SJSA1 (cell line): ENCODE results near the gene MLN. TPM values are rescaled to one million over a fixed set of nuclear protein-coding genes. Genes with fewer than 3 reads are reported as not detected.

Source experiments
- DNase-seq, 2 experiments: peaks; one replicate each; pipeline ENCODE4 v3.0.0-alpha.2; 2015 to 2020; ENCODE audit warnings: low spot score in 2 of 2, low read depth in 1 of 2
- H3K27ac ChIP-seq: fragments of 250-450 bp; sonication (Bioruptor Pico); 2 replicates; pipeline ENCODE4 v1.5.1; 2020; ENCODE audit warnings: mild to moderate bottlenecking, moderate library complexity
- H3K27me3 ChIP-seq: fragments of 250-450 bp; sonication (Bioruptor Pico); replicated peaks from 2 replicates; pipeline ENCODE4 v1.5.1; 2020; ENCODE audit warnings: mild to moderate bottlenecking, moderate library complexity
- H3K36me3 ChIP-seq: fragments of 250-450 bp; sonication (Bioruptor Pico); 2 replicates; pipeline ENCODE4 v1.5.1; 2020; ENCODE audit warnings: mild to moderate bottlenecking
- H3K4me1 ChIP-seq: fragments of 250-450 bp; sonication (Bioruptor Pico); replicated peaks from 2 replicates; pipeline ENCODE4 v1.6.1; 2021; ENCODE audit warnings: mild to moderate bottlenecking
- H3K4me3 ChIP-seq: fragments of 250-450 bp; sonication (Bioruptor Pico); 2 replicates; pipeline ENCODE4 v1.5.1; 2020; ENCODE audit warnings: mild to moderate bottlenecking
- H3K9me3 ChIP-seq: fragments of 250-450 bp; sonication (Bioruptor Pico); replicated peaks from 2 replicates; pipeline ENCODE4 v1.5.1; 2020; ENCODE audit warnings: mild to moderate bottlenecking
- total RNA-seq: library from RNA; depleted of rRNA; stranded (reverse); fragments of >200 nt; shearing (Covaris generic); gene quantifications from 2 replicates; pipeline ENCODE4 v1.2.3, GENCODE V29; 2014; rRNA removed

MLN gene
- total RNA-seq, result not detected in 2 replicates

GRCh38 chr6:33803571-33804053 is at the start of gene MLN:
Gene MLN (minus strand): TSS chr6:33804003. CDS start chr6:33801163, 2,840 bp downstream.
- Histone ChIP-seq H3K27me3 (peaks cover 10% of the 10 kb centered on the region; the same call in 1 of the 2 replicates), H3K36me3 (no peaks in the 10 kb centered on the region), H3K9me3 (no peaks in the 10 kb centered on the region), H3K27ac (no peak within 1 kb of the TSS), H3K4me1 (no peaks in the 10 kb centered on the region), H3K4me3 (no peak within 1 kb of the TSS)
- DNase-seq, result no peak

DNA sequence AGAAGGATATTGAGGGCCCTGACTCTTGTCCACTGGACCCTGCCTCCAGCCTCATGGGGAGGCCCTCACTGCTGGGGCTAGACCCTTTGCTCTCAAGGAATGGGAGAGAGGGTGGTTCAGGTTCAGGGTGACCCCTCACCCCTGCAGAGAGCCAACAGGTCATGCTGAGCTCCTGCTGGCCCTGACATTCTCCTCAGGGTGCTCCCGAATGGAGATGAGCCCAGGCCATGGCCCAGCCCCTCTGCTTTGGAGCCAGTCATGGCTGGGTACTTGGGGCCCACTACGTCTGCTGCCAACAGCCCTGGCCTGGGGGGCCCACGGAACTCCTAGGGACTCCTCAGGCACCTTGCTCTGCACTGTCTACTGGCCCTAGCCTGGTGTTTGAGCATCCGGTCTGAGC is 49.2 kb upstream of the MLN start:
- no peaks in the 10 kb centered on the region for H3K9me3 ChIP-seq
- no peaks in the 10 kb centered on the region for H3K36me3 ChIP-seq
- no peaks in the 10 kb centered on the region for H3K27me3 ChIP-seq
- no peak overlapping the region for H3K4me3 ChIP-seq
- DNase-seq, result no peak
- H3K4me1 ChIP-seq, result no peaks in the 10 kb centered on the region
- no peak overlapping the region for H3K27ac ChIP-seq

DNA sequence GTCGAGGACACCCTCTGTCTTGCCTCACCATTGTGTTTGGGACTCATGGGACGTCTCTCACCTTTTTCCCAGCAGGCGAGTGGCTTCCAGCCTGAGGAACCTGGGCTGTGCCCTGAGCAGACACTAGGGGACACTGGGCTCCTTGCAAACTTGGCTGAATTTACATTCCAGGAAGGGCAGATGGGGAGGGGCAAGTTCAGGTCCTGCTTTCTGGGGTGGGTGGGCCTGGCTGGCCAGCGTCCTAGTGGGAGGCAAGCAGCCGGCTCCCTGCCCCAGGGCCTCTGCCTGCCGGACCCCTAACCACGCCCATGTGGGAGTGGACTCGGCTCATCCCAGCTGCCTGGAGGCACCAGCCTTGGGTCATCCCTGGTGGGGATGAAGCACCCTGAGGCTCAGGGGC is 48.2 kb upstream of the MLN start:
- Histone ChIP-seq H3K9me3 (no peaks in the 10 kb centered on the region), H3K27ac (no peak overlapping the region), H3K27me3 (no peaks in the 10 kb centered on the region), H3K36me3 (no peaks in the 10 kb centered on the region), H3K4me1 (no peaks in the 10 kb centered on the region), H3K4me3 (no peak overlapping the region)
- no peak for DNase-seq

DNA sequence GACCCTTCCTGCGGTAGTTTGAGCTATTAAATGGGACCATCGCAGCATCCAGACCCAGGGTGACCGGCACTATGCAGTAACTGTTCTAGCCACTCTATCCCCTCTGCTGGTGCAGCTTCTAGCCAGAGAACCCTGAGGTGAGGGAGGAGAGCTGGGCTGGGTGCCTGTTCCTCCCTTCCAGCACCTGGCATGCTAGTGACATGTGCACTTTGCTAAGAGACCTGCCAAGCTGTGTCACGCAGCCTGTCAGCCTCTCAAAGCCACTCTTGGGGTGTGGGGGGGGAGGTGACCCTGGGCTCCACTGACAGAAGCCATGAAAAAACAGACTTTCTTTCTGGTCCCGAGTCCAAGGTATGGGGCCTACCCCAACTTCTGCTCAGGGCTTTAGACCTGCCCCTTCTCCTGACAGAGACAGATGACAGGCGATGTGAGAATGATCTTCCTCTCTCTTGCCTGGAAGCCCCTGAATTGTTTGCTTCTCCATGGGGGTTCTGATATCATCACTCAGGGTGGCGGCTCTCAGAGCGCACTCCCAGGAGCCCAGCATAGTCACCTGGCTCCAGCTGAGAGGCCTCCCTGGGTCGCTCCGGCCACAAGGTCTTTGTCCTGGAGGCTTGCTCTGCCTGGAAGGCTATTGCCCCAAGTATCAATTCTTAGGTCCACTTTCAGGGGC is 47.2 kb upstream of the MLN start:
- Histone ChIP-seq H3K4me1 (peaks cover 4% of the 10 kb centered on the region; the same call in 1 of the 2 replicates), H3K27ac (no peak overlapping the region), H3K4me3 (no peak overlapping the region), H3K36me3 (no peaks in the 10 kb centered on the region), H3K9me3 (no peaks in the 10 kb centered on the region), H3K27me3 (no peaks in the 10 kb centered on the region)
- DNase-seq, result no peak

GRCh38 chr6:33850296-33850695 is 46.5 kb upstream of the MLN start:
- Histone ChIP-seq H3K4me1 (peaks cover 4% of the 10 kb centered on the region; the same call in 1 of the 2 replicates), H3K27ac (no peak overlapping the region), H3K36me3 (no peaks in the 10 kb centered on the region), H3K9me3 (no peaks in the 10 kb centered on the region), H3K4me3 (no peak overlapping the region), H3K27me3 (no peaks in the 10 kb centered on the region)
- DNase-seq, result no peak

- H3K4me1 ChIP-seq, result peaks cover 4% of the 10 kb centered on the region; the same call in 1 of the 2 replicates
- H3K4me3 ChIP-seq, result no peak overlapping the region
- no peaks in the 10 kb centered on the region for H3K9me3 ChIP-seq
- H3K27ac ChIP-seq, result no peak overlapping the region
- no peaks in the 10 kb centered on the region for H3K36me3 ChIP-seq
- no peak for DNase-seq
- H3K27me3 ChIP-seq, result no peaks in the 10 kb centered on the region
These were observed 45.8 kb upstream of the MLN start for GRCh38 chr6:33849500-33850075.

GRCh38 chr6:33848484-33848883 is 44.7 kb upstream of the MLN start:
- no peaks in the 10 kb centered on the region for H3K9me3 ChIP-seq
- no peak overlapping the region for H3K4me3 ChIP-seq
- H3K27ac ChIP-seq, result no peak overlapping the region
- H3K27me3 ChIP-seq, result no peaks in the 10 kb centered on the region
- no peaks in the 10 kb centered on the region for H3K36me3 ChIP-seq
- DNase-seq, result no peak
- peaks cover 4% of the 10 kb centered on the region; the same call in 1 of the 2 replicates for H3K4me1 ChIP-seq

DNA sequence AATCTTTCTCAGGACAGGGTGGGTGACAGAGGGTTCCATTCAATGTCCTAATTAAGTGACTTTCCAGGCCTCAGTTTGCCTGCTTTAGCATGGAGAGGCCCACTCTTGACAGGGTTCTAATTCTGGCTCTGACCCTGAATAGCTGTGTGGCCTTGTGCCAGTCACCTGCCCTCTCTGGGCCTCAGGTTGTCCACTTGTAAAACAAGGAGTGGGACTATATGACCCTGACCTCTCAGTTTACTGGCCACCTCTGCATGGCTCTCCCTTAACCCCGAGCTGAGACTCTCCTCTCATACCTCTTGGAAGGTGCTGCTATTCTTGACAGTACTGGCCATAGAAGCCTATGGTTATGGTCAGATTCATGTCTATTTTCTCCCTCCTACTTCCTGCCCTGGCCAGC is 44.1 kb upstream of the MLN start:
- Histone ChIP-seq H3K4me3 (no peak overlapping the region), H3K27me3 (no peaks in the 10 kb centered on the region), H3K36me3 (no peaks in the 10 kb centered on the region), H3K4me1 (peaks cover 4% of the 10 kb centered on the region; the same call in 1 of the 2 replicates), H3K9me3 (no peaks in the 10 kb centered on the region), H3K27ac (no peak overlapping the region)
- no peak for DNase-seq

DNA sequence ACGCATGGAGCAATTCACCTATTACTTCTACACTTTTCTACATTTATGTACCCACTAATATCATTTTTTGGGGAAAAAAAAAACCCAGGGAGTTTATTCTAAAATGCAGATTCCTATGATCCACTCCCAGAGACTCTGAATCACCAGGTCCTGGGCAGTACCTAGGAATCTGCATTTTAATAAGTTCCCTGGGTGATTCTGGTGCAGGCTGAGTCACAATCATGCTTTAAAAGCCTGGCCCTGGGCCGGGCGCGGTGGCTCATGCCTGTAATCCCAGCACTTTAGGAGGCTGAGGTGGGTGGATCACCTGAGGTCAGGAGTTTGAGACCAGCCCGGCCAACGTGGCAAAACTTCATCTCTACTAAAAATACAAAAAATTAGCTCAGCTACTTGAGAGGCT is 43.3 kb upstream of the MLN start:
- peaks cover 4% of the 10 kb centered on the region; the same call in 1 of the 2 replicates for H3K4me1 ChIP-seq
- no peak overlapping the region for H3K27ac ChIP-seq
- no peak for DNase-seq
- no peaks in the 10 kb centered on the region for H3K36me3 ChIP-seq
- H3K27me3 ChIP-seq, result no peaks in the 10 kb centered on the region
- H3K9me3 ChIP-seq, result no peaks in the 10 kb centered on the region
- no peak overlapping the region for H3K4me3 ChIP-seq

DNA sequence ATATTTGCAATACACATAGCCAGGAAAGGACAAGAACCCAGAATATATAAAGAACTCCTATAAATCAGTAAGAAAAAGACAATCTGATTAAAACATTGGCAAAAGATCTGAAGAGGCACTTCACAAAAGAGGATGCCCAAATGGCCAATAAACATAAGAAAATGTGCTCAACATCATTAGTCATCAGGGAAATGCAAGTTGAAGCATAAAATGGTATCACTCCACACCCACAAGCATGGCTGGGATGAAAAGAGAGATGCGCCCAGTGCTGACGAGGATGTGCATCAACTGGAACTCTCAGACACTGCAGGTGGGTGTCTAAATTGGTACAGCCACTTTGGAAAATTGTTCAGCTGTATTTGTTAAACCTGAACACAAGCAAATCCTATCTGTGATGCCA is 42.4 kb upstream of the MLN start:
- DNase-seq, result no peak
- H3K27me3 ChIP-seq, result no peaks in the 10 kb centered on the region
- no peaks in the 10 kb centered on the region for H3K9me3 ChIP-seq
- no peaks in the 10 kb centered on the region for H3K36me3 ChIP-seq
- no peak overlapping the region for H3K4me3 ChIP-seq
- peaks cover 7% of the 10 kb centered on the region for H3K4me1 ChIP-seq
- no peak overlapping the region for H3K27ac ChIP-seq

- no peaks in the 10 kb centered on the region for H3K36me3 ChIP-seq
- H3K4me1 ChIP-seq, result peaks cover 17% of the 10 kb centered on the region
- no peak for DNase-seq
- no peaks in the 10 kb centered on the region for H3K9me3 ChIP-seq
- no peak overlapping the region for H3K4me3 ChIP-seq
- H3K27me3 ChIP-seq, result no peaks in the 10 kb centered on the region
- H3K27ac ChIP-seq, result no peak overlapping the region
These were observed 41.4 kb upstream of the MLN start for GRCh38 chr6:33845031-33845745.

GRCh38 chr6:33843131-33844121 is 39.6 kb upstream of the MLN start:
- no peak for DNase-seq
- H3K9me3 ChIP-seq, result no peaks in the 10 kb centered on the region
- peaks cover 35% of the 10 kb centered on the region for H3K4me1 ChIP-seq
- H3K27ac ChIP-seq, result no peak overlapping the region
- no peaks in the 10 kb centered on the region for H3K36me3 ChIP-seq
- H3K4me3 ChIP-seq, result no peak overlapping the region
- H3K27me3 ChIP-seq, result no peaks in the 10 kb centered on the region

- no peaks in the 10 kb centered on the region for H3K36me3 ChIP-seq
- H3K27me3 ChIP-seq, result no peaks in the 10 kb centered on the region
- no peak overlapping the region for H3K4me3 ChIP-seq
- DNase-seq, result no peak
- H3K9me3 ChIP-seq, result no peaks in the 10 kb centered on the region
- no peak overlapping the region for H3K27ac ChIP-seq
- peaks cover 42% of the 10 kb centered on the region for H3K4me1 ChIP-seq
These were observed 38.1 kb upstream of the MLN start for GRCh38 chr6:33841868-33842267.
